Omental fat pad (tissue), 4 donors: ENCODE results near the gene AKNA. TPM values are rescaled to one million over a fixed set of nuclear protein-coding genes. Genes with fewer than 3 reads are reported as not detected.

Experiments used
- ATAC-seq: fragments of 150-250 bp; one replicate; pipeline ENCODE4 v1.9.1; 2016; ENCODE audit warnings: mild to moderate bottlenecking, moderate library complexity; ENCODE audit not compliant: low FRiP score
- DNase-seq: peaks from one replicate; pipeline ENCODE4 v3.0.0-alpha.2; 2019; ENCODE audit warnings: low spot score
- CTCF ChIP-seq, 3 donors: fragments of 450-650 bp; IDR thresholded peaks; one replicate each; pipeline ENCODE4 v1.5.1; 2016 to 2017; ENCODE audit warnings: antibody characterized with exemption in 3 of 3, mild to moderate bottlenecking in 3 of 3, moderate library complexity in 2 of 3
- total RNA-seq, 4 donors: library from RNA; depleted of rRNA; stranded (reverse); fragments of >200 nt; gene quantifications; one replicate each; pipeline ENCODE4 v1.1.0, GENCODE V29; 2016

AKNA gene
- total RNA-seq, 4 donors from 2014 or later: 22.6 to 86.1 (median 71.5) TPM

GRCh38 chr9:114303977-114304376 is 83.8 kb downstream of the AKNA start:
- no peak for DNase-seq
- no peak for TF ChIP-seq CTCF (IDR thresholded peaks at IDR 0.05)
- no peak for ATAC-seq

- no peak for DNase-seq
- no peak for TF ChIP-seq CTCF (IDR thresholded peaks at IDR 0.05)
Measured at GRCh38 chr9:114303571-114303970, 84.2 kb downstream of the AKNA start.

GRCh38 chr9:114302727-114303126 is 85.1 kb downstream of the AKNA start:
- no peak for DNase-seq
- no peak for ATAC-seq

More at GRCh38 chr9:114303571-114303970, 84.2 kb downstream of the AKNA start:
- no peak for ATAC-seq

GRCh38 chr9:114301798-114302565 is 85.8 kb downstream of the AKNA start:
- ATAC-seq: no peak
- no peak for TF ChIP-seq CTCF (IDR thresholded peaks at IDR 0.05)
- no peak for DNase-seq

More at GRCh38 chr9:114302727-114303126, 85.1 kb downstream of the AKNA start:
- no peak for TF ChIP-seq CTCF (IDR thresholded peaks at IDR 0.05)

GRCh38 chr9:114300846-114301797 is 86.7 kb downstream of the AKNA start:
- ATAC-seq: no peak
- TF ChIP-seq CTCF (IDR thresholded peaks at IDR 0.05): no peak
- DNase-seq: no peak

- ATAC-seq (no peak), DNase-seq (no peak)
- no peak for TF ChIP-seq CTCF (IDR thresholded peaks at IDR 0.05)
Measured at GRCh38 chr9:114300153-114300845, 87.5 kb downstream of the AKNA start.
